ENCODE data around the gene SYT9.
"Not testable (repeated sequence)": the region's sequence is repeated elsewhere in the genome, so short reads cannot be mapped to it uniquely, and the experiment has no call there.

The SYT9 gene

DNA sequence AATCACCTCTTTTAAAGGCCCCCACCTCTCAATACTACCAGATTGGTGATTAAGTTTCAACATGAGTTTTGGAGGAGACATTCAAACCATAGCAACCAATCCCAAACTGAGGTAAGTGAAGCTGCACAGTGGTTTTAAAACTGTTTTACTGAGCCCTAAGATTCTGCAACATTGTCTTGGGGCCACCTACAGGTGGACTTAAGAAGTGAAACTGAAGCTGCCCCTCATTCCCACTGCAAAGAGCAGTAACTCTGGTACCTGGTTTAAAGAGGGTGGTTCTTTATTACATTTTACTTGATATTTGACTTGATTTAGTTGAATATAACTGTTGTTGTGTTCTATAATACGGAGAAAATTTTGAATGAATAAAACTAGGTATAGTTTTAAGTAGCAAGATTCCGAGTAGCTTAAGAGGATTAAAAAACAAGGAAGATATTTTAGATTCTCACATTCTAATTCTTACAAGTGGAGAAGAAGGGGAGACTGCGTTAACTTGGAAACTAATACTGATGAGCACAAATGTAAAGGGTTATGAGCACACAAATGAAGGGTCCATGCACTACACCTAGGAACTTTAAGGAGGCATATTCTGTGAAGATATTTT lies 26.7 kb downstream of the SYT9 start:
- DNase-seq, result peak; percentile 21

DNA sequence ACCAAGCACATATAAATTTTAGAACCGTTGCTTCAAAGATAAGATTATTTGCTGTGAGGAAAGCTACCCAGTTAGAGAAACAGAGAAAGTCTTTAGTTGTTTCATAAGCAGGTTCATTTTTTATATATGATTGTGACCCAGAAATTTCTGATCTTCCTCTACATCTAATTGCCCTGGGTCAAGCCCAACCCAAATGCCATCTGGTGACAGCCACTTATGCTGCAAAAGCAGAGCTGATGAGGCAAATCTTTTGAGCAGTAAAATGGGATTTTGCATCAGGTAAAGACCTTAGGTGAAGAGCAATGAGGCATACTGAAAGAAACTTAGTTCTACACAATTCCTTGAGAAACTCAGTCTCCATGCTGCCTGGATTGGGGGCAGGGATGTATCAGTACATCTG lies 28.0 kb downstream of the SYT9 start:
- DNase-seq, result no peak

GRCh38 chr11:7281079-7281478 lies 29.4 kb downstream of the SYT9 start:
- DNase-seq, result no peak

DNA sequence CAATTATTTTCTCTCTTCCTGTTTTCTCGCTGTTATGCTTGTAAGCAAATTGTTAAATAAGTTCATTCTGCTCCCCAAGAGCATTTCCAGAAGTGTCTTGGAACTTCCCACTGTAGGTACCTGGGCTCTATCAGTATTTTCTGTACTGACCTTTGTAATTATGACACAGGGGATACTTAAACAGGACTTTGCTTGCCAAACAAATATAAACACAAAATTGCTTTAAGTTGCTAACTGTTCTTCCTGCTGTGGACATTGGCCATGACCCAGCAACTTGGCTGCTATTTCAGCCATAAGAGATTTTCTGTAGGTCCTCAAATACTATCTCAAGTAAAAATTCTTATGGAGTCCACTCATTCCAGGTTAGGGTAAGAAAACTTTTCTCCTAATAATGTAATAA lies 30.1 kb downstream of the SYT9 start:
- DNase-seq, result no peak

GRCh38 chr11:7286178-7286577 lies 34.5 kb downstream of the SYT9 start:
- DNase-seq, result no peak

GRCh38 chr11:7291100-7291829 lies 39.6 kb downstream of the SYT9 start:
- no peak for DNase-seq

DNA sequence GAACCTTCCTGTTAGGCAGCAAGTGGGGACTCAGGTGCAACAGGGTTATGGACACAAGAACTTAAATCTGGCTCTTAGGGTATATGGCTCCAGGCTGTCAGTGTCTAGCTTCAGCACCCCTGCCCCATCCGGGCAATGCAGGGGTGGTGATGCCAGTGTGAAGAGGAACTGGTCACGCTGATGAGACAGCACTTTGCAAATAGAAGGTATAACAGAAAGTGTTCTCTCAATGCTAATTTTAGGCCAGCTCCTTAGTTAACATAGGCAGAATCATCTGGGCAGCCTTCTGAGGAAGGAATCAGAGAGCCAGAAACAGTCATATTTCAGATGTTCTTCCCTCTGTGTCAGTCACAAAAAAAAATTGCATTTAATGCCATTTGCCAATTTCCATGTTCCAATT lies 41.2 kb downstream of the SYT9 start:
- no peak for DNase-seq

GRCh38 chr11:7299393-7299792 lies 47.7 kb downstream of the SYT9 start:
- no peak for DNase-seq

DNA sequence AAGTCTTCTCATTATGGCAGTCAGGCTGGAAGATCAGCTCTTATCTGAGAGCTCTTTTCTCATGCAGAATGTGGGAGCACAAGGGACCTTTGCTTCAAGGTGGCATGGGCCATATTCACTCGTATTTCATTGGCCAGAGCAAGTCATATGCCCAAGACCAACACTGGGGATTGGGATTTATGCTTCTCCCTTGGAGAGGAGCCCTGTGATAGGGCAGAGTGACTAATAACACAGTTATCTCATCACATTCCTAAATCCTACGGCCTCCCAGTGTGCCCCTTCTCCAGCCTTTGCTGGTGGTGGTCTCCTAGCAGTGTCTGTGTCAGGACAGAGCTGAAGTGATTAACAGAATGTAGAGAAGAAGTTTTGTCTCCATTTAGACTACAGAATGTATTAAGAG lies 48.6 kb downstream of the SYT9 start:
- DNase-seq, result no peak

DNA sequence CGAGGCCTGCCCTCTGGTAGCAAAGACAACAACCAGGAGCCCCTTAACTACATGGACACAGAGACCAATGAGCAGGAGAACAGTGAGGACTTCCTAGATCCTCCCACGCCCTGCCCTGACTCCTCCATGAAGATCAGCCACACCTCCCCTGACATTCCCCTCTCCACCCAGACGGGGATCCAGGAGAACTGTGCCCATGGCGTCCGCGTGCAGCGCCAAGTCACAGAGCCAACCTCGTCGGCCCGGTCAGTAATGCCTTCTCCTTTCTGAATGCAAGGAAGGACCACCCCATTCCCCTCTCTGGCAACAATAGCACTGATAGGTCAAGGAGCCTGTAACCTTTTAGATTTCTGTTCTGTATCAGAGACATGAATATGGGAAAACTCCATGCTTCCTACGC lies 51.4 kb downstream of the SYT9 start:
- no peak for DNase-seq

DNA sequence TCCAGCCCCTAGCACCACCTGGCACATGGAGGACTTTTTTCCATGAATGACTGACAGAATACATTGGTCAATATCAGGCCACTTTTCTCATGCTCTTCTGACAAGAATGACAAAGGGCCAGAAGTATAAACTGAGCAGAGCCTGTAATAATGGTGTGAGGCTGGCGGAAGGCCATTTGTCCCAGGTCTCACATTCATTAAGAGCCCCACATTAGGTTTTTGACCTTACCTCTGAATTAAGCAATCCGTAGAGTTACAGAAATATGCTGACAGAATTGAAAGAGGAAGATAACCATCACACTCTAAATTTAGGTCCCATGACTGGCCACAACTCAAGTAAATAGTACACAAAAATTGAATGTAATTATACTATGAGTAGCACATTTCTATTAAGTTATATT lies 55.2 kb downstream of the SYT9 start:
- DNase-seq, result no peak

GRCh38 chr11:7307836-7308235 lies 56.1 kb downstream of the SYT9 start:
- no peak for DNase-seq

DNA sequence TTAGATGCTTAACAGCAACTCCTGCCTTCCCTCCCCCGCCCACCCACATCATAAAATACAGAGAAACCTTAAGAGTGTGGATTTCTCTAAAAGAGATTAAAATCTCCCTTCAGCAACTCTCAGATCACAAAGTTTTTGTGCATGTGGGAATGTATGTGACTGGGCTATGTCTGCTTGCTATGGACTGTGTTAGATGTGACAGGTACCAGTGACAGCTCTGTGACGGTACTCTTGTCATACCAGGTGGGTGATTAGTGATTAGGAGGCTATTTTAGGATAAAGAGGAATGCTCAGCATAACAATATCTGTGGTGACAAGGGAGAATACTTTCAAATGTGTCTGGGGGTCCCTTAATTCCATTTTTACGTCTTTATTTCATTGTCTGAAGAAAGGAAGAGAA lies 60.2 kb downstream of the SYT9 start:
- DNase-seq, result no peak

GRCh38 chr11:7314811-7315604 lies 63.3 kb downstream of the SYT9 start:
- no peak for DNase-seq

DNA sequence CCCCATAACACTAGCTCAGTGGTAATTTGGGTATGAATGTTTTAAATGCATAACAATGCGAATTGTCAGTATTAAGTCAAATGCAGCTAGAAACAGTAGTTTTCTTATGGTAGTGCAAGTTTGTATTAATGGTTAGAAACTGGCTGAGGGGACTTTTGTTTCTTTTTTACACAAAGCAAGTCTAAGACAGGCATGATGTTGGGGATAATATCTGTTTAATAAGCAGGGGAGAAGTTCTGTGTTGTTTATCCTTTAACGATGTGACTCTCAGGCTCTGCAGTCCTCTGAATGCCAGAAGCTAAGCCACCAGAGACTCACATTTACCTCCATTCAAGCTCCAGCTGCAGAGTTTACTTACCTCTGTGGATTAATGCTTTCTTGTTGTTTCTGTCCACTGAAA lies 67.8 kb downstream of the SYT9 start:
- DNase-seq, result no peak

GRCh38 chr11:7320306-7320705 lies 68.6 kb downstream of the SYT9 start:
- no peak for DNase-seq

DNA sequence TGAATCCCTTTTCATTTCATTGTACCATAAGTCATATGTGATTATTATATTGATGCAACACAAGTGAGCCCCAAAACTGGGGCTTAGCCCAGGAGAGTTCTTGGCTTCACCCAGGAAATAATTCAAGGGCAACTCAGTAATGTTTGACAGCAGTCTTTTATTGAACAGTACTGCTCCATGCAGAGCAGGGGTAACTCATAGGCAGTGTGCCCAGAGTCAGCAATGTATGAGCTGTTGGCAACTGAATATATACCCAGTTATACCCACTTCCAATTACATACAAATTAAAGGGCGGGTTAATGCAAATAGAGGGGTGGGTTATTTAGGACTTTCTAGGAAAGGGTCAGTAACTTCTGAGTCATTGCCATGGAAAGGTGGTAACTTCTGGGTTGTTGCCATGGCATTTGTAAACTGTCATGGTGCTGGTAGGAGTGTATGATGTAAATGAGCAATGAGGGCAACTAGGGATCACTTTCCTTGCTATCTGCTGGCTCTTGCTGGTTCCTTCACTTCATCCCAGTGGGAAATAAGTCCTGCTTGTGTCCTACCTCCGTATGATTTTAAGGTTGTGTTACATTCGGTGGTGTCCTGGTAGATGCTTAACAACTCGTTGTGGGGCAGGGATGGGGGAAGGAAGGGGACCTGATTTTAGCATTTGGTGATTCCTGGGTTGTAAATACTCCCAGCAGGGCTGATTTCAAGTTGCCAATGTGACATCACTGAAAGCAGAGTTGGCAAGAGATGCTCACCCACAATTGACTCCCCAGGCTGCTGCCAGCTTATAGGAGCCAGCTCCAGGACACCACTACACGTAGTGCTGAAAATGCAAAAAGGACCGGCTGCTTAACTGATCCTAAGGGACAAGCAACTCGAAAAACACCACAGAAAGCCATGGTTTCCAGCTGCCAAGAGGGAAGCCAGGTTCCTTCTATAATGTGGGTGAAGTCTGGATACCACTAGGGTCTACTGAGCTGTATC lies 70.1 kb downstream of the SYT9 start:
- no peak for DNase-seq

- DNase-seq, result no peak
Observed at GRCh38 chr11:7332451-7332850, 80.7 kb downstream of the SYT9 start.

- no peak for DNase-seq
Observed at GRCh38 chr11:7332962-7333361, 81.3 kb downstream of the SYT9 start.

GRCh38 chr11:7335442-7335841 lies 83.7 kb downstream of the SYT9 start:
- not testable (repeated sequence) for DNase-seq

DNA sequence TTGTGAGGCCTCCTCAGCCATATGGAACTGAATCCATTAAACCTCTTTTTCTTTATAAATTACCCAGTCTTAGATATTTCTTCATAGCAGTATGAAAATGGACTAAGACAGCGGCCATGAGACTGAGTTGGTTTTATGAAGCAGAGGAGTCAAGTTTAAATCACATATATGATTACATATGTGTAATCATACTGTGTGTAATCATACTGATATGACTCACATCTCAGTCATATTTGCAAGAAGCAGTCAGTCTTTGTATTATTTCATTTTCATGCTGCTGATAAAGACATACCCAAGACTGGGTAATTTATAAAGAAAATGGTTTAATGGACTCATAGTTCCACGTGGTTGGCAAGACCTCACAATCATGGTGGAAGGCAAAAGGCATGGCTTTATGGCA lies 89.8 kb downstream of the SYT9 start:
- DNase-seq, result no peak

- DNase-seq, result no peak
Observed at GRCh38 chr11:7347611-7348431, 96.1 kb downstream of the SYT9 start.
